Astrocyte of the cerebellum (primary cell): ENCODE results near the gene ZDHHC23.

Experiments
- DNase-seq: peaks from one replicate; pipeline ENCODE4 v3.0.0-alpha.2; 2011; ENCODE audit warnings: low read depth
- H3K4me3 ChIP-seq: 2 replicates; pipeline ENCODE4 v1.5.1; 2011; ENCODE audit warnings: mild to moderate bottlenecking, low read depth, low read length, moderate library complexity
- in situ Hi-C: cut with HindIII; loops from 2 replicates; pipeline ENCODE4 v1.10.0; 2017; ENCODE audit warnings: low sequenced_read_pairs
- TF ChIP-seq, protein P1 (sequence below): IDR thresholded peaks from 2 replicates; pipeline ENCODE4 v1.5.1; 2012; ENCODE audit warnings: low read length, low read depth, moderate library complexity, mild to moderate bottlenecking; ENCODE audit errors: missing control alignments

ZDHHC23 gene

DNA sequence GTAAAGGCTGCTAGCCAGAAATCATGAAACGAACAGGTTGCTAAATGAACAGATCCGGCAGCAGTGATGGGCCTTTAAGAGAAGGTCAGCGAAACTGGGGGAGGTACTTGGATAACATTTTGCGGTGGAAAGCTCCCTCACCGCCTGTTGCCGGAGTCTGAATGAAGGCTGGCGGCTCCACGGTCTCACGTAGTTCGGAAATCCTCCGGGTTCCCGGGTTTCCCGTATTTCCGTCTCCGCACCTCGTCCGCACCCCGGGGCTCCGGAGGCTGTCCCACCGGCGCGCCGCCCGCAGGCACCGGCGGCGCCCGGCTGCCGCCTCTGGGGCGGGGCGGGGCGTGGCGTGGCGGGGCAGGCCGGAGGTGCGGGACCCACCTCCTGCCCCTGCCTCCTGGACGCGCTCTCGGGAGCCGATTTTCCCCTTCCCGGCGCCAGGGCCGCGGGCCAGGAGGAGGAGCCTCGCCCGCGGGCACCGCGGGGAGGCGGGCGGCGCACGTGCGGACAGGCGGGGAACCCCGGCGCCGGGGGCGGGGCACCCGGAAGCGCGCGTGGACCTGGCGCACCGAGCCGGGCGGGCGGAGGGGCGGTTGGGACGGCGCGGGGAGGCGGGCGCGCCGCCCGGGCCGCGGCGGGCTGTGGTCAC is at the start of gene ZDHHC23:
ZDHHC23 (plus strand) TSS at position 642 of the 643 bp plus-strand sequence. CDS start 790 bp downstream, outside the sequence.
- H3K4me3 ChIP-seq: peak within 1 kb of the TSS; percentile 58
- in situ Hi-C loops: no loop called here
- DNase-seq: peak; percentile 12
- TF ChIP-seq, protein P1, sequence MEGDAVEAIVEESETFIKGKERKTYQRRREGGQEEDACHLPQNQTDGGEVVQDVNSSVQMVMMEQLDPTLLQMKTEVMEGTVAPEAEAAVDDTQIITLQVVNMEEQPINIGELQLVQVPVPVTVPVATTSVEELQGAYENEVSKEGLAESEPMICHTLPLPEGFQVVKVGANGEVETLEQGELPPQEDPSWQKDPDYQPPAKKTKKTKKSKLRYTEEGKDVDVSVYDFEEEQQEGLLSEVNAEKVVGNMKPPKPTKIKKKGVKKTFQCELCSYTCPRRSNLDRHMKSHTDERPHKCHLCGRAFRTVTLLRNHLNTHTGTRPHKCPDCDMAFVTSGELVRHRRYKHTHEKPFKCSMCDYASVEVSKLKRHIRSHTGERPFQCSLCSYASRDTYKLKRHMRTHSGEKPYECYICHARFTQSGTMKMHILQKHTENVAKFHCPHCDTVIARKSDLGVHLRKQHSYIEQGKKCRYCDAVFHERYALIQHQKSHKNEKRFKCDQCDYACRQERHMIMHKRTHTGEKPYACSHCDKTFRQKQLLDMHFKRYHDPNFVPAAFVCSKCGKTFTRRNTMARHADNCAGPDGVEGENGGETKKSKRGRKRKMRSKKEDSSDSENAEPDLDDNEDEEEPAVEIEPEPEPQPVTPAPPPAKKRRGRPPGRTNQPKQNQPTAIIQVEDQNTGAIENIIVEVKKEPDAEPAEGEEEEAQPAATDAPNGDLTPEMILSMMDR: no peak

- TF ChIP-seq, protein P1: no peak
- no peak for DNase-seq
- in situ Hi-C loops: no loop called here
- H3K4me3 ChIP-seq: no peak overlapping the region
Observed at GRCh38 chr3:113898892-113899291, 48.9 kb upstream of the ZDHHC23 start.

DNA sequence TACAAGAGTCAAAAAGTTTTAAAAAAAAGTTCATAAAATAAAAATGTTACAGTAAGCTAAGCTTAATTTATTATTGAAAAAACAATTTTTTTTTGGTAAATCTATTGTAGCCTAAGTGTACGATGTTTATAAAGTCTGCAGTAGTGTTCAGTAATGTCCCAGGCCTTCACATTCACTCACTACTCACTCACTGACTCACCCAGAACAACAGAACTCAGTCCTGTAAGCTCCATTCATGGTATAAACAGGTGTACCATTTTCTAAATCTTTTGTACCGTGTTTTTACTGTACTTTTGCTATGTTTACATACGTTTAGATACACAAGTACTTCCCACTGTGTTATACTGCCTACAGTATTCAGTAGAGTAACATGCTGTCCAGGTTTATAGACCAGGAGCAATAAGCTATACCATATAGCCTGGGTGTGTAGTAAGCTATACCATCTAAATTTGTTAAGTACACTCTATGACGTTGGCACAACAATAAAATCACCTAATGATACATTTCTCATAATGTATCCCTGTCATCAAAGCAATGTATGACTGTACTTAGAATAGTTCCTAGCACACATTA is 41.2 kb upstream of the ZDHHC23 start:
- in situ Hi-C loops: no loop called here
- H3K4me3 ChIP-seq: no peak overlapping the region
- TF ChIP-seq, protein P1: no peak
- no peak for DNase-seq

DNA sequence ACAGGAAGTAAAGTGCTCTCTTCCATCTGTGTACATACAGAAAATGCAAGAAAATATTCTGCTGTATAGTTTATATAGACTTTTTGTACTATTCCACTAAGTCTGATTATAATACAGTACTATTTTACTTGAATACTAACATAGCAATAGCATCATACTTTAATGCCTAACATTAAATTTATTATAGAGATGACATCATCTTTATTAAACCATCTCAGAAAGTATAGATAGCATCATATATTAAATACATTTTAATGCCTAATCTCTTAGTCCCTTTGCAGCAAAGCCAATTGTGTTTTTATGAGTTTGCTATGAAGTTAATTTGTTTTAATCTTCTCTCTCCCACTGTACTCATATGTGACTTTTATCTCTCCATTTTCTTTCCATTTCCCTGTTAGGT is 39.7 kb upstream of the ZDHHC23 start:
- in situ Hi-C loops: no loop called here
- H3K4me3 ChIP-seq: no peak overlapping the region
- TF ChIP-seq, protein P1: no peak
- no peak for DNase-seq

DNA sequence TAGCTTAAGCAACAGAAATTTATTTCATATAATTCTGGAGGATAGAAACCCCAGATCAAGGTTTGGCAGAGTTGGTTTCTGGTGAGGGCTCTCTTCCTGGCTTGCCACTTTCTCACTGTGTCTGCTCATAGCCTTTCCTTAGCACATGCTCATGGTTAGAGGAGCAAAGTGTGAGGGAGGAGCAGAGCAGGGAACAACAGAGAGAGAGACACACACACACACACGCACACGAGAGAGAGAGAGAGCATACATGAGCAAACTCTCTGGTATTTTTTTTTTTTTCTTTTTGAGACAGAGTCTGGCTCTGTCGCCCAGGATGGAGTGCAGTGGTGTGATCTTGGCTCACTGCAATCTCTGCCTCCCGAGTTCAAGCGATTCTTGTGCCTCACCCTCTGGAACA is 36.8 kb upstream of the ZDHHC23 start:
- in situ Hi-C loops: no loop called here
- H3K4me3 ChIP-seq: no peak overlapping the region
- DNase-seq: no peak
- TF ChIP-seq, protein P1: no peak

DNA sequence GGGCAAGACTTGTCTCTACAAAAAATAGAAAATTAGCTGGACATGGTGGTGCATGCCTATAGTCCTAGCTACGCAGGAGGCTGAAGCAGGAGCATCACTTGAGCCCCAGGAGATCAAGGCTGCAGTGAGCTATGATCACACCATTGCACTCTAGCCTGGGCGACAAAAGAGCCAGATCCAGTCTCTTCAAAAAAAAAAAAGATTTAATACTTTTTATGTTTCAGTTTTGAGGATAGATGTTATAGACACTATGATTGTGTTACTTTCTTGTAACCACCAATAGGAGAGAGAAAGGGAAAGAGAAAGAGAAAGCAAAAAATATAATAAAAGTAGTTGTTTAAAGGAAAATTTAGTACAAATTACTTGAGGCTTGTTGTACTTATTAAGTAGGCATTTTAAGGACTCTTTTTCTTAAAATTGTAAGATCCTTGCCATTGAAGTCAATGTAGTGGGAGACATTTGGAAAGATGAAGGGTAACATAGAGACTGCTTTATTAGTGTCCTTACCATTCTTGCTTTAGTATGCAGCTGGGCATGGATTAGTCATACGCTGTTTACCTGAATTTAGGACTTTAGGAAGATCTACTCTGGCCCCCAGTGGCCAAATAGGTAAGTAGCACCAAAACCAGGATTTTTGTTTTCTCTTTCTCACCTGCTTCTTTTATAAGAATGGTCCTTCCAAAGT is 35.1 kb upstream of the ZDHHC23 start:
- peak; percentile 54 for DNase-seq
- in situ Hi-C loops: no loop called here
- TF ChIP-seq, protein P1: peak; percentile 68
- H3K4me3 ChIP-seq: no peak overlapping the region
